GM13977 (cell line): ENCODE measurements around the gene DLAT.
"Not testable (repeated sequence)": the region's sequence is repeated elsewhere in the genome, so short reads cannot be mapped to it uniquely, and the experiment has no call there.

ENCODE experiments used
- DNase-seq: peaks from one replicate; pipeline ENCODE4 v3.0.0; 2012; ENCODE audit warnings: low spot score
- CTCF ChIP-seq: IDR thresholded peaks from 2 replicates; pipeline ENCODE4 v1.5.1; 2012; ENCODE audit warnings: mild to moderate bottlenecking, control low read depth; ENCODE audit not compliant: insufficient read depth; ENCODE audit errors: extremely low read depth, missing control alignments
- in situ Hi-C: fragments of 300-500 bp; cut with MboI; formaldehyde crosslinking; loops from one replicate; pipeline ENCODE4 v1.12.0; 2022; ENCODE audit warnings: low sequenced_read_pairs, low pct_unique_long_range_greater_than_20kb, mixed read lengths, inconsistent platforms; ENCODE audit not compliant: unreplicated experiment

Gene DLAT

DNA sequence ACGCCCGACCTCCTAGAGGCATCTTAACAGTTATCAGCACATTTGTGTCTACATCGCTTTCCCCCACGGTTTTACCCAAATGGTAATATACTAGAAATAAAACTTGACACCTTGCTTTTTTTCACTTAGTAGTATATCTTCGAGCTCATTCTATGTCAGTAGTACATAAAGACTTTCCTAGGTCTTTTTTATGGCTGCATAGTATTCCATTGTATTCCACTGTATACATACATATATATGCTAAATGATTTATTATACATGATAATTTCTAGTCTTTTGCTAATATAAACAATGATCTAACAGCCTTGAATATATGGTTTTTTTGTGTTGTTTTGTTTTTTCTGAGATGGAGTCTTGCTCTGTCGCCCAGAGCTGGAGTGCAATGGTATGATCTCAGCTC, 34.8 kb upstream of the DLAT start:
- in situ Hi-C loops = no loop called here
- DNase-seq = no peak
- TF ChIP-seq CTCF = no peak

- in situ Hi-C loops = no loop called here
- TF ChIP-seq CTCF = no peak
- no peak for DNase-seq
Measured at GRCh38 chr11:111992206-111992855, 32.9 kb upstream of the DLAT start.

DNA sequence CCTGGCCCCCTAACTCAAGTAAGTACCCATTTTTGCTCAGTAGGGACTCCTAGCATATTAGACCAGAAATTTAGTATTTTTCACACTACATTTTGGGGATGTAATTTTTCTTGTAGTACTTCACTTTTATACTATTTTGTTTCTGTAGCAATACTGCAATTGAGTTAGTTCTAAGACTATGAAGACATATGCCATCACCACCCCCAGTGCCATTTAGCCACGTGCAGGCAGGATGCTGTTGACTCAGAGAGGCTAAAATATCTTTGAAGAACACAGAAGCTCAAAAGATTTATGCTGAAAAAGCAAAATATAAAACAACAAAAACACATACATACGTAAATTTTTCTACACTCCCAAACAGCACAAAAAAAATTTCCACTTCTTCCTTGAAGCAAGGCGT, 29.1 kb upstream of the DLAT start:
- in situ Hi-C loops = no loop called here
- DNase-seq = no peak
- no peak for TF ChIP-seq CTCF

DNA sequence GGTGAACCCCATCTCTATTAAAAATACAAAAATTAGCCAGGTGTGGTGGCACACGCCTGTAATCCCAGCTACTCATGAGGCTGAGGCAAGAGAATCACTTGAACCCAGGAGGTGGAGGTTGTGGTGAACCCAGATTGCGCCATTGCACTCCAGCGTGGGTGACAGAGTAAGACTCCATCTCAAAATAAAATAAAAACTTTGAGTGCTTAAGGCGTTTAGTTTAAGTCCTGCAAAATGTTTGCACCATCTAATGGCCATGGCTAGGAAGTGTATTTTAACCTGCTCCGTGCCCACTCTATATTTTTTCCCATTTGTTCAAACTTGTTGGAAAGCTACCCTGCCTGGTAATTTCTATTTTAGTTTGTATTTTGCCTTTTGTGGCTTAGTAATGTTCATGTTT, 28.5 kb upstream of the DLAT start:
- DNase-seq, in situ Hi-C loops: not testable (repeated sequence)
- TF ChIP-seq CTCF = peak; percentile 7

DNA sequence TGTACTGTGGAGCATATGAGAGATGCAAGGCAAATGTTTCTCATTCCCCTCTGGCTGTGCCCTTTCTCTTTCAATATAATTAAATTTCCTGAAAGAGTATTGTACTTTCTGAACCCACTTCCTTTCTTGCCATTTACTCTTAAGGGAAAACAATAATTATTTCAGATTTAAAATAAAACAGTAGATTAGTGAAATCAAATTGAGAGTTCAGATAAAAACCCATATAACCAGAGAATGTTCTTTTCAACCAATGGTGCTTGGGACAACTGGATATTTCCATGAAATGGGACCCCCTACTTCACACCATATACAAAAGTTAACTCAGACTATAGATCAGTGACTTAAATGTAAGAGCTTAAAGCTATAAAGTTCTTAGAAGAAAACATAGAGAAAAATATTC, 26.1 kb upstream of the DLAT start:
- TF ChIP-seq CTCF = no peak
- in situ Hi-C loops = no loop called here

GRCh38 chr11:112000703-112001102, 24.5 kb upstream of the DLAT start:
- no peak for DNase-seq
- TF ChIP-seq CTCF = no peak
- in situ Hi-C loops = no loop called here

More for the DNA sequence above, 26.1 kb upstream of the DLAT start:
- no peak for DNase-seq
